GM19240 (cell line): ENCODE measurements around the gene CRY2.
A peak's percentile ranks its signal among the peaks of the same experiment; 100 is the strongest.
"Not testable (repeated sequence)": the region's sequence is repeated elsewhere in the genome, so short reads cannot be mapped to it uniquely, and the experiment has no call there.

Source experiments
- DNase-seq: peaks from one replicate; pipeline ENCODE4 v3.0.0; 2011; ENCODE audit warnings: low spot score; ENCODE audit not compliant: insufficient read length

Gene CRY2

DNA sequence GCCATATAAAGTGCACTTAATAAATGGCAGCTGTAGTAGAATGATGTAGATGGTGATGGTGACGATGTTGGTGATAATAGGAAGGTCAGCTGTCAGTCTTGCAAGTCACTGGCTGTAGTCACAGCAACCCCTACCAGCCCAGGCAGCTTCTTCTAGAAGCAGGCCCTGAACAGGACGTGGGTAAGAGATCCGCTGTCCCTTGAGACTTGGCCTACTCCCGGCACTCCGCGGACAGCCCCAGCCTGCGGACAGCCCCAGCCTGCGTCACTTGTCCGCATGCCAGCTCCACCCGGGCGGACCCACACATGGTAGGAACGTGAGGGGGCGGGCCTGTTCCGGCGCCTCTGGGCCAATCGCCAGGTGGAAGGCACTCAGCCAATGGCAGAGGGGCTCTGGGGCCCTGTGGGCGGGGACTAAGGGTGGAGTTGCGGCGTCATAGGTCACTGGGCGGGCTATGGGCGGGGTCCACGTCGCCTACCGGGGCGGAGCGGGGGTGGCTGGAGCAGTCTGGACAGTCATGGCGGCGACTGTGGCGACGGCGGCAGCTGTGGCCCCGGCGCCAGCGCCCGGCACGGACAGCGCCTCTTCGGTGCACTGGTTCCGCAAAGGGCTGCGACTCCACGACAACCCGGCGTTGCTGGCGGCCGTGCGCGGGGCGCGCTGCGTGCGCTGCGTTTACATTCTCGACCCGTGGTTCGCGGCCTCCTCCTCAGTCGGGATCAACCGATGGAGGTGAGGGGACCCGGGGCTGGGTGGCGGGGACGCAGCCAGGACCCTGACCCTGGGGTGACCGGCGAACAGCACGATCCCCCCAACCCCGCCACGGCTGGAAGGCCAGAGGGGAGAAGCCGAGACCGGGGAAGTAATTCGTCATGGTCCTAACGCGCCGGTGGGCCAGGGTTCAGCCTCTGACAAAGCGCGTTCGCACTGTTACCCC lies at the start of gene CRY2:
TSS of gene CRY2 (plus strand) at position 502 of the 937 bp plus-strand sequence. CDS start at position 518, 16 bp downstream.
- peak; percentile 95 for DNase-seq

- no peak for DNase-seq
Observed at GRCh38 chr11:45798793-45799441, 48.4 kb upstream of the CRY2 start.

DNA sequence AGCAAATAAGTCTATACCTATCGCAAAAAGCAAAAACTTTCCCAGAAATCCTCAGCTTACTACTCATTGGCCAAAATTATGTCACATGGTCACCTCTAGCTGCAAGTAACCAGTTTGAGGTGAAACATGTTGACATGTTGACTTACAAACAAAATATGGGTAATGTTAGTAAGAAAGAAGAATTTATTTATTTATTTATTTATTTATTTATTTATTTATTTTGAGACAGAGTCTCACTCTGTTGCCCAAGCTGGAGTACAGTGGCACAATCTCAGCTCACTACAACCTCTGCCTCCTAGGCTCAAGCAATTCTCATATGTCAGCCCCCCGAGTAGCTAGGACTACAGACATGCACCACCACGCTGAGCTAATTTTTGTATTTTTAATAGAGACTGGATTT lies 47.7 kb upstream of the CRY2 start:
- no peak for DNase-seq

GRCh38 chr11:45800261-45800660 lies 47.0 kb upstream of the CRY2 start:
- DNase-seq: no peak

- DNase-seq: no peak
Observed at GRCh38 chr11:45801723-45802315, 45.5 kb upstream of the CRY2 start.

DNA sequence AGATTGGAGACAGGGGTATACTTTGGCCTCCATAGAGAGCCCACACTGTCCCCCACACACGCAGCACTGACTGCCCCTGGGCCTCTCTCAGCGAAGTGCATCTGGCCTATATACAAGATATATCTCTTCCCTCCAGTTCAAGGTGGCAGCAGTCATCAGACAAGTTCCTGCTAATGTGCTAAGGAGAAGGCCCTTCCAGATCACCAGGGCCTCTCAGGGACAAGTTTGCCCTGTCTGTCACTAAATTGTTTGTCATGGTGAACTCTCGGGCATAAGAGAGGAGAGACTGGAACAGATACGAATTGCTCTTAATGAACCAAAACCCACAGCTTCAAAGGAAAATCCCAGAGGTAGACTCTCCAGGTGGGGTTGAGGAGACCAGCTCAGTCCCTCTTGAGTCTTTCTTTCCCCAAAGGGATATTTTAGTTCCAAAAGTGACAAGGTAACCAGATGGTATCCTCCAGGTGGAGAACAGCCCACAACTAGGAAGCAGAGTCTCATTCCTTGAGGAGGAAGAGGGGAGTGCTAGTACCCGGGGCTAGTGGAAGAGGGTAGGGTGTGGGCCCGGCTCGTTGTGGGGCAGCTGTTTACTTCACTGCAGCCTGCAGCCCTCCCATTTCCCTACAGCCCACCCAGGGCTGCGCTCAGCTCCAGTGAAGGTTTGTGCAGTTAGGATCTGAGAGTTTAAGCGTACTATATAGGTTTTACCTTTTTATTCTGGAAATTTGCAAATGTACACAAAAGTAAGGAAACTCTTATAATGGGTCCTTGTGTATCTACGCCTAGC lies 44.6 kb upstream of the CRY2 start:
- DNase-seq: no peak

DNA sequence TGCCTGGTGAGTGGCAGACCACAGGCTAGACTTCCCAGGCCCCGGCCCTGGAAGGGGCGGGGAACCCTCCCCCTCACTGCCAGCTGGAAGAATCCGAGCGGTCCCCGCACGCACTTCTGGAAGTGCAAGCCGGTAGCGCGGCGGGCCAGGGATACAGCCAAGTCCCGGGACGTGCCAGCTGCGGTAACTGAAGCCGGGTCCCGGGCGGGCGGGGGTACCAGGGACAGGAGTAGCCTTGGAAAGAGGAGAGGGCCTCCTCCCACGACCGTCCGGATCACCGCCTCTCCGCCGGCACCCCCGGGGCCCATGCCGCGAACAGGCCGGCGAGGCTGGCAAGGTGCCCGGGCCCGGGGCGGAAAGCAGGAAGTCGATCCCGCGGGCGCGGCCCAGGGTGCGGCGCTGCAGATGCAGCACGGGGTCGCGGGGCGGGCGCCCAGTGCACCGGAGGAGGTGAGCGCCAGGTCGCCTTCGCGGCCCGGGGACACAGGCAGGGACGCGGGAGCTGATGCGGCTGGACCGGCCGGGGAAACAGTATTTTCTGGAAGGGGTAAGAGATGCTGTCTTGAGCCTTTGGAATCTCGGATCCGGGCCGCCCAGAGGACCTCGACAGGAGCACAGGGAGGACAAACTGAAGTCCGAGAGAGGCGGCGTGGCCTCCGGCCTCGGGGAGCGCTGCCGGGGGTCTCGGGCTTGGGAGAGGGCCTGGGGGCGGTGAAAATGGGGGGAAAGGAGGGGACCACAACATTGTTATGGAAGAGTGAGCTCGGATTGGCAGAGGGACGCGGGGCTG lies 43.1 kb upstream of the CRY2 start:
- no peak for DNase-seq

GRCh38 chr11:45804761-45805304 lies 42.4 kb upstream of the CRY2 start, which contains the start of gene SLC35C1:
Gene SLC35C1 (plus strand): TSS chr11:45805149. CDS start chr11:45805802, 653 bp downstream.
- peak; percentile 96 for DNase-seq

- peak; percentile 18 for DNase-seq
Observed at GRCh38 chr11:45805305-45806071, 41.8 kb upstream of the CRY2 start.

- DNase-seq: no peak
Observed at GRCh38 chr11:45806072-45806933, 41.0 kb upstream of the CRY2 start.

DNA sequence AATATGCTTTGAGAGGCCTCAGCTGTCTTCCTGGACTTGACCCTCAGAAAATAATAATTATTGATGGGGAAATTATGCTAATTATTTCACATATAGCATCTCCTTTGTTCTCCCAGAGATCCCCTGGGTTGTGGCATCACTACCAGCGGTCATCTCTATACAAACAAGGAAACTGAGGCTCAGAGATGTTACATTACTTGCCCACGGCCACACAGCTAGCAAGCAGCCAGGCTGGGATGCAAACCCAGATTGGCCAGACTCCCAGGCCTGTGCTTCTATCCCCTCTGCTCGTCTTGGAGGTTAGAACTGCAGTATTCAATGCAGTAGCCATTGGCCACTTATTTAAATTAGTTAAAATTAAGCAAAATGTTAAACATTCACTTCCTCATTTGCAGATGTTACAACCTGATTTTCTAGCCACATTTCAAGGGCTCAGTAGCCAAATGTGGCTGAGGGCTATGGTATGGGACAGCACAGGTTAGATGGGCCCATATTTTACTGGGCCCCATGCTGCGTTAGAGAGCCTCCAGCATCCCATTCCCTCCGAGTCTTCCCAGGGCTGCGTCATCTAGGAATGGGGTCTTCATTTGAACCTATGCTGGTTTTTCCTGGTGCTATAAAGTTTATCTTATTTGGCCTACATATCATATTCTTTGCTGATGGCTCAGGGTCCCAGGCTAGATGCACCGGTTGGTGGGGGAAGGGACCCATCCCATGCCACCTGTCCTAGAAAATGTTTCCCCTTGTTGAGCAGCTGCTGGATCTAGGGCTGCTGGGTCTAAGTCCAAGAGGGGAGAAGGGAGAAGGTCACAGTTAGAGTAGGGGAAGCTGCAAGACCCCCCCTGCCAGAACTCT lies 40.1 kb upstream of the CRY2 start:
- no peak for DNase-seq

- DNase-seq: no peak
Observed at GRCh38 chr11:45807792-45808238, 39.5 kb upstream of the CRY2 start.

GRCh38 chr11:45808427-45808826 lies 38.8 kb upstream of the CRY2 start:
- DNase-seq: not testable (repeated sequence)

DNA sequence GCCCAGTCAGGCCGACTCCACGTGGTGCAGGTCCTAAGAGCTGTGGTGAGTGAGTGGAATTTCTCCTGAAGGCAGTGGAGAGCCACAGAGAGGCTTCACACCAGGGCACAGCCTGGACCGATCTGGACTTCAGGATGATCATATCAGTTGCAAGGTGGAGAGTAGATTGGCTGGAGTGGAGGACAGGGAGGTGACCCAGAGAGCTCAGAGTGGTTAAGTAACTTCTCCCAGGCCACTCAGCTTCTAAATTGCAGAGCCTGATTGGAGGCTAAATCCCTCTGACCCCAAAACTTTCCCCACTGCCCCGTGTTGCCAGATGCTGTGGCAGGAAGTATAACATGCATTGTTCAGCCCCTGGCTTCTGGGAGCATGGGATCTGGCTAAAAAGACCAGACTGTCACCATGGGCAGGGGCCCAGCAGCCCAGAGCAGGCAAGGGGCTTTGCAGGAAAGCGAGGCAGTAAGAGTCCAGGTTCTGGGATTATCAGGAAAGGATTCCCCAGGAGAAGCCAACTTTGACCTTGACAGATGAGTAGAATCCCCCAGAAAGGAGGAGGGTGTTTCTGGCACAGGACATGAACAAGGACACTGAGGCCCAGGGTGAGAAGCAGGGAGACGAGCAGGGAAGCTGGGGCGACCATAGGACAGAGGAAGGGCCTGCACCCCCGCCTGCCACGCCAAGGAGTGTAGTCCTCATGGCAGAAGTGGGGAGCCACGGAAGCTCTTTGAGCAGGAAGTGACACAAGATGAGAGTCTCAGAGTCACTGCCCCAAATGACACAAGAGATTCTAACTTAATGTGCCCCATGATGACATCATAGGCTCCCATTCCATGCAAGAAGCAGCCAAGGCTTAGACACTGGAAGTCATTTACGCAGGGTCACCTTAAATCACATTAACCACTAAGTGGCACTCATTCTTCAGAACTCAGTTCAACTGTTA lies 37.5 kb upstream of the CRY2 start:
- DNase-seq: no peak

- DNase-seq: no peak
Observed at GRCh38 chr11:45810431-45811108, 36.7 kb upstream of the CRY2 start.

DNA sequence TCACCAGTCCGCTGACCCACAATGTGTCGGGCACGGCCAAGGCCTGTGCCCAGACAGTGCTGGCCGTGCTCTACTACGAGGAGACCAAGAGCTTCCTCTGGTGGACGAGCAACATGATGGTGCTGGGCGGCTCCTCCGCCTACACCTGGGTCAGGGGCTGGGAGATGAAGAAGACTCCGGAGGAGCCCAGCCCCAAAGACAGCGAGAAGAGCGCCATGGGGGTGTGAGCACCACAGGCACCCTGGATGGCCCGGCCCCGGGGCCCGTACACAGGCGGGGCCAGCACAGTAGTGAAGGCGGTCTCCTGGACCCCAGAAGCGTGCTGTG lies 36.2 kb upstream of the CRY2 start:
- no peak for DNase-seq
